ENCODE measurements around the gene HAUS7.

GRCh38 chrX:153408871-153409351, 61.5 kb downstream of the HAUS7 start:
- TF ChIP-seq, protein P1, sequence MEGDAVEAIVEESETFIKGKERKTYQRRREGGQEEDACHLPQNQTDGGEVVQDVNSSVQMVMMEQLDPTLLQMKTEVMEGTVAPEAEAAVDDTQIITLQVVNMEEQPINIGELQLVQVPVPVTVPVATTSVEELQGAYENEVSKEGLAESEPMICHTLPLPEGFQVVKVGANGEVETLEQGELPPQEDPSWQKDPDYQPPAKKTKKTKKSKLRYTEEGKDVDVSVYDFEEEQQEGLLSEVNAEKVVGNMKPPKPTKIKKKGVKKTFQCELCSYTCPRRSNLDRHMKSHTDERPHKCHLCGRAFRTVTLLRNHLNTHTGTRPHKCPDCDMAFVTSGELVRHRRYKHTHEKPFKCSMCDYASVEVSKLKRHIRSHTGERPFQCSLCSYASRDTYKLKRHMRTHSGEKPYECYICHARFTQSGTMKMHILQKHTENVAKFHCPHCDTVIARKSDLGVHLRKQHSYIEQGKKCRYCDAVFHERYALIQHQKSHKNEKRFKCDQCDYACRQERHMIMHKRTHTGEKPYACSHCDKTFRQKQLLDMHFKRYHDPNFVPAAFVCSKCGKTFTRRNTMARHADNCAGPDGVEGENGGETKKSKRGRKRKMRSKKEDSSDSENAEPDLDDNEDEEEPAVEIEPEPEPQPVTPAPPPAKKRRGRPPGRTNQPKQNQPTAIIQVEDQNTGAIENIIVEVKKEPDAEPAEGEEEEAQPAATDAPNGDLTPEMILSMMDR (conservative IDR thresholded peaks at IDR 0.05 in 1 of 2, IDR thresholded peaks at IDR 0.05 in 1 of 2; ENCODE audit: extremely low read depth in 1 of 2, insufficient read depth in 1 of 2, low read depth in 1 of 2, low read length in 2 of 2) = no peak
- TF ChIP-seq EZH2 (IDR thresholded peaks at IDR 0.05; ENCODE audit: borderline replicate concordance, low read length) = no peak
